Activated CD8-positive, alpha-beta memory T cell treated with anti-CD3 and anti-CD28 coated beads for 24 hours (primary cell): ENCODE measurements around the gene RYR3.

ENCODE experiments used
- DNase-seq: peaks from one replicate; pipeline ENCODE4 v3.0.0-alpha.2; 2020

Gene RYR3

DNA sequence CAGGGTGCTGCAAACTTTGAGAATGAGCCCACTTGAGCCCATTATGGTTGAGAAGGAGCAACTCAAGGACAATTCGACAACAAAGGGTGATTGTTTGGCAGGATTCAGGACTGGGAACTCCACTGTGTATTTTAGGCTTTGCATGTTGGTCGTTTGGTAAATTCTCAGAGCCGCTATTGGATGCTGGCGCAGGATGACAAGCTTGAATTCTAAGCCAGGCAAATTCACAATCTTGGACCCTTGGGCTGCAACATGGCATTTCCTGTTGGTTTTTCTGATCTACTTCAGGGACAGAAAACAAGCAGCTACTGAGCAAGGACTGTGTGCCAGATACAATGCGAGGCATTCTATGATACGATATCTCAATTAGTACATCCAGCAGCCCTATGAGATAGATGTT lies 82.8 kb downstream of the RYR3 start:
- no peak for DNase-seq

DNA sequence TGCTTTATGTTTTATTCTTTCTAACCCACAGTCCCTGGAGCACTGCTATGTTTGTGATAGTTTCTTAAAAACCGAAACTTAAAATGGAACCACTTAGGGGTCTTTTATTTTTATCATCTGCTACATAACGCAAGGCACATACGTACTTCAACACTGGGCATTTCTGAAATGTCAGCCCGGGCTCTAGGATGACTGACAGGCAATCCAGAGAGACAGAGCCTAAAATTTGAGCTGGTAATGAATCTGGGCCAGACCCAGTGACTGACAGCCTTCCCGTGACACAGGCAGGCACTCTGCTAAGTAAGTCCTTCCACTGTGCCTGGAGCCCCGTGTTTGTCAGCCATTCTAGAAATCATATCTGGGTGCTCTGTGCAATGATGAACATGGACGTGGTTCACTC lies 84.6 kb downstream of the RYR3 start:
- DNase-seq, result no peak

DNA sequence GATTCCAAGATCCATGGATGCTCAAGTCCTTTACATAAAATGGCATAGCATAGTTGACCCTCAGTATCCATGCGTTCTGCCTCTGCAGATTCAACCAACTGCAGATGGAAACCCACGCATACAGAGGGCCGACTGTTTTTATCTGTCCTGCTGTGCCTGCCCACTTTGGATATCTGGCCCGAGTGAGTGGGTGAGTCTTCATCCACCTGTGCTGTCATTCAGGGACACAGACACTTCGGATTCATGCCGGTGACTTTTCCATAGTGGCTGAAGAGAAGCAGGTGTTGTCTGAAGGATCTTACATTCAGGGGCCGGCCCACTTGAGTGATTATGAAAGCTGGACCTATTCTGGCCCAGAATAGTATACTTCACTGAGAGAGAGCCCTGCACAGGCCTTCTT lies 85.1 kb downstream of the RYR3 start:
- no peak for DNase-seq

DNA sequence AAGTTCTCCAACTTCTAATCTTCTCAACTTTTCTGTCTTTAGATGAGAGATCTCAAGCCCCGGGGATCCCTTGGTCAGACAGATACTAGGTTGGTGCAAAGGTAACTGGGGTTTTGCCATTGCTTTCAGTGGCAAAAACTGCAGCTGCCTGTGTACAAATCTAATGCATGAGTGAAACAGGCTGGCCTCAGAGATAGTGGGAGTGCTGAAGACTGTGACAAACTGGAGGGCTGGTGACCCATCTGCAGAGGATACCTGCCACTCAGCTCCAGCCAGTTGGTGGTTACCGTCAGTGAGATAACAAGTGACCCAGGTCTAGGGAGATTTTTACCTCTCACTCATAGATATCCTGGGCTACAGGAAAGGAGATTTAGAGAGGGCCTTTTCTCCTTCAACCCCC lies 85.7 kb downstream of the RYR3 start:
- no peak for DNase-seq

DNA sequence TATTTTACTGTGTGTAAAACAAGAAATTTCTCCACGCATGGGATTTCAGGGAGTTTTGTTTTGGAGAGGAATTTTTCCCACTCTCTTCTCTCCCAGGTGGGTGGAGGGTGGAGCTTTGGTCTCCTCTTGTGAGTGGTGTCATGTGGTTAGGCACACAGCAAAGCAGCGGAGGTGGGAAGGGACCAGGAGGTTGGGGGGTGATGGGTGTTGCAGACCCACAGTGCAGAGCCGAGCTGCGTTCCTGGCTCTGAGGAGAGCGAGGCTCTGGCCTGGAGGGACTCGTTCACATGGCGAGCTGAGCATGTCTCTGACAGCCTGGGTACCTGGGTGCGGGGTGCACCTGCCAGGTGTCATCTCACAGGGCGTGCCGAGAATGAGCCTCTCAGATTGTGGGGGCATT lies 87.8 kb downstream of the RYR3 start:
- no peak for DNase-seq

DNA sequence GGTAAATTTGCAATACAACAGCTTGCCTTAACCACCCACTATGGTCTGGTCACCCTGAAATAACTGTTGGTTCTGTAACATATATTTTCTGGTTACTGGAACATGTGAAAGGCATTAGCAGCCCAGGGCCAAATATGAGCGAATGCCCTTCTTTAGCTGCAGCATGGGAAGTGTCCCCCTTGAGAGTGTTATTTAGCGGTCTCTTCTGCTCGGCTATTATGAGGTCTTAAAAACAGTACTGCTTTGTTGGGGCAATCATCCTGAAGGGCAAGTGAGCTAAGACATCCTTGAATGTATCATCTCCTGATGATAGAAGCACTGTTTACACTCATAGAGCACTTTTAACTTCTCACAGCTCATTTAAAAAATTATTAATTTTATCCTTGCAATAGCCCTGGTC lies 90.2 kb downstream of the RYR3 start:
- DNase-seq, result no peak

DNA sequence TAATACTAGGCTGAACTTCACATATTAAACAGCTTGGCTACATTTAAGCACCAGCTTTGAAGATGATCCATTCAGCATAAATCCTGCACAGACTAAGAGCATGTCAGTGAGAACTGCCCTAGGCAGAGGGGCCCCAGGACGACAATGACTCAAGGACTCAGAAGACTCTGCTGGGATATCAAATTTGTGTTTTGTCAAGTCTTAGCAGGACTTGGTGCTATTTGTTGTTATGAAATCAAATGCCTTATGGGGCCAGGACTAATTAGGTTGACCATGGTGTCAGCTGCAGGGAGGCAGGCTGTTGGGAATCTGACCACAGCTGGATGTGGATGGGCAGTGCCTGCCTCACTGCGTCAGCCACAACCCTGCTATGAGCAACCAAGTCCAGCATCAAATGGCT lies 91.8 kb downstream of the RYR3 start:
- DNase-seq, result no peak

DNA sequence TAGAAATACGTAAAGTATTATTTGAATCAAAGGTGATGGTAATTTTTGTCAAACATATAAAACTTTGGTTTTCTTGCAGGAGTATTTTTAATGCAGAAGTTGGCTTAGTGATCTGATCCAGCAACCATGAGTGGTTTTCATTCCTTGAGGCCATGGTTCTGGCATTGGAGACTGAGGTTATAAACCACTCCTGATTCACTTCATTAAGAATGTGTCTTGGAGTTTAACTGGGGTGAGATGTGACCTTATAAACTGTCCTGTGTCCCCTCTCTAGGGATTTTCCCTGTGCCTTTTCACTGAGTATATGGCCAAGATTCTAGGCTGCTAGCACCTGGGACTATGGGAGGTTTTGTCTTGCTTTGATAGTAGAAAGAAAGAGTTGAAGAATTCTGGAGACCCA lies 94.3 kb downstream of the RYR3 start:
- no peak for DNase-seq

DNA sequence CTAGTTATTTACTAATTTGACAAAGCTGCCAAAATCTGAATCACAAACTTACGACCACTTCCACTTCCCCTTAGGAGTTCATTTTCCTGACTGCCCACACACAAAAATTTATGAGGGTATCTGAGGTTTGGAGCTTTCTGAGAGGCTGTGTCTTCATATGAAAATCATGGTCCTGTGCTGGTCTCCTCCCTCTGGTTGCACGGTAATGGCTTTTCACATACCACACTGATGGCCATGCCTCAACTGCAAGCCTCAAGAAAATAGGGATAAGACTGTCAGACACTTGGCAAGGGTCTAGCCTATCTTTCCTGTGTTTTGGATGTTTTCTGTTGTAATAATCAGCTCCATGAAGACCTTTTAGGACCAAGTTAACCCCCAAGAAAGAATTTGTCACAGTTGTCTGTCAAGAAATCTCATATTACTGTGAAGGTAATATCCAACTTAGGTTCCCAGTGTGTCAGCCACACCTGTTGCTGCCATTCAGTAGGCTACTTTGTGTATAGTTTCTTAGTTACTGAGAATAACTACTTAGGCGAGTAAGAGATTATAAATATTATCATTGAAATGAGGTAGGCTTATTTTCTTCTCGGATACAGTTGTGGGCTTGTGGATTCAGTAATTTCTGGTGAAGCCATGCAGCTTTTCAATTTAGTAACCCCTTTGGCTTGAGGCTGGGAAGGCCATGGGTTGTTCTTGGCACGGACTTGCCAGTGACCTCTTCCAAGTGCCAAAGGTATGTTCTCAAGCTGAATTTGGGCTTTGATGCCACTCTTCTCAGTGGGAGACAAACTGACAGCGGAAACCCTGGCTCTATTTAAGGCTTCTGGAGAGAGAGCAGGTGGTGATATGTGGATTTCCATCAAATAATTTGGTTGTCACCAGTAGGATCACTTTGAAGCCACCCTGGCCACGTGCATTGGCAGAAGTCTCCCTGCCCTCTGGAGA lies 101.1 kb downstream of the RYR3 start:
- no peak for DNase-seq

DNA sequence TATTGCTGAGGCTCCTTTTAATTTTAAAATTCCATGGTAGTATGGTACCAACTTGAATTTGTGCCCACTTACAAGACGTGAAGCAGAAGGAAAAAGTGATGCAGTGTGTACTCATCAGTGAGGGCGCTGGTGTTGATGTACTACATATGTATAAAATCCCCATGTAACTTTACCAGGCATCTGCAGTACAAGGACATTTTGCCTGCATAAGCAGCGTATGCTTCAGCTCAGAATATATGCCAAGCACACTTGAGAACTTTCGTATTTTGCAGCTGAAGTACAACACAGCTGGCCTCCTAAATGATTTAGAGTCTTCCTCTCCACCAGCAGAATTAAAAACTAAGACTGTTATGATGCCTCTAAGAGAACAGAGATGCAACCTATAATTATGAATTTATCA lies 108.9 kb downstream of the RYR3 start:
- no peak for DNase-seq

DNA sequence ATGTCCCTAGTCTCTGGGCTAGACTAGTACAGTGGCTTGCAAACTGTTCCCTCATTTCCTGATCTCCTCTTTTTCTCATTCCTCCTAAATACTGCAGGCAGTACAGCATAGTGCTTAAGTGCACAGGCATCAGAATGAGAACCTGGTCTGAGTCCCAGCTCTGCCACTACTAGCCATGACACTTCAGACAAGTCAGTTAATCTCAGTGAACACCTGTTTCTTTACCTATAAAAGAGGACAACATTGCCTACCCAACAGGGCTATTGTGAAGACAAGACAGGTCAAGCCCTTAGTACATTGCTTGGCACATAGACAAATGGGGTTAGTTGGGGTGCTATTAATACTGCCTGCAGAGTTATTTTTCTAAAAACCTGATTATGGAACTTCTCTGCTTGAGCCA lies 113.3 kb downstream of the RYR3 start:
- no peak for DNase-seq

DNA sequence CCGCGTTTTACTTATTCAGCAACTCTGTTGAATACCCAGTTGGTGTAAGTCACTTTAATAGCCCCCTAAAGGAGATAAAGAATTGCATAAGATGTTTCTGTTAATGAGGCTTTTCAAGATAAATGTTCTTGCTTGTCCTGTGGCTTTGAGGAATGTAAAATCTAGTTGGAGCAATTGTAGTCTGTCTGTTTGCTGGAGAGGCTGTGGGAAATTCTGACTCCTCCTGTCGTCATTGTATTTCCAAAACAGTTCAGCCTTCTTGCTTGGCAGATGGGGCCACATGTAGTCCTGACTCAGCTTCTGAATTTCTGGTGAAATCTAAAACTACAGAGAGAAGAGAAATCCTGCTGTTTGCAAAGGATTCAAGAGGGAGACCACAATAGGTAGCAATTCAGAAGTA lies 114.4 kb downstream of the RYR3 start:
- no peak for DNase-seq

DNA sequence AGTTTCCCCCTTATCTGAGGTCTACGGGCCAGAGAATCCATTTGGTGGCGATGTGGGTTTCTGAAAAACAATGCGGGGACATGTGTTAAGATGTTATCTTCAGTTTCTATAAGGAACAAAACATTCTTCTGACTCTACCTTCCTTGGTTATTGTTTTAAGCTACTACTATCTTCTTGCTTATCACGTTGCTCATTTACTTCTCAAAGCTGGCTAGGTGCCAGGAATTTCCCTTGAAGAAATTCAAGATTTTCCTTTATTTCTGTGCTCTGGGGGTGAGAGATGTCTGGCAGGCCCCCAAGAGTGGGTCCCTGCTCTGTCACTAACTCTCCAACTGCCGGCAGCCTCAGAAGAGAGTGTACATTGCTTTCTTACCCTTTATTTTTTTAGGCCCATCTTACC lies 119.8 kb downstream of the RYR3 start:
- DNase-seq, result no peak

DNA sequence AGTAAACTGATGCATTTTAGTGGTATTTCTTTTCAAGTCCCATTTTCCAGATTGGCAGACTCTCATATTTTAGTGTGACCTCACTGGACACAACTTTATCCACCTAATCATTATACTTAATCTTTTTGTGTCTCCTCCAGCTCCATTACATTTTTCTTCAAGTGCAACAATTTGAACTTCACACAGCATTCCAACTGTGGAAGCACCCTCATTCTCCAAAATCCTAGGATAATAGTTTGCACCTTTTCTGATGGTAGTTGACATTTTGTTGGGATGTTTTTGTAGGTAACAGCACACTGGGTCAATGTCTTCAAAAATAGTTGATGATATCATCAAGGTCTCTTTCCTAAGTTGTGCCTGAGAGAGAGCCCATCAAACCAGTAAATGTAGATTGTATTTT lies 123.1 kb downstream of the RYR3 start:
- no peak for DNase-seq

DNA sequence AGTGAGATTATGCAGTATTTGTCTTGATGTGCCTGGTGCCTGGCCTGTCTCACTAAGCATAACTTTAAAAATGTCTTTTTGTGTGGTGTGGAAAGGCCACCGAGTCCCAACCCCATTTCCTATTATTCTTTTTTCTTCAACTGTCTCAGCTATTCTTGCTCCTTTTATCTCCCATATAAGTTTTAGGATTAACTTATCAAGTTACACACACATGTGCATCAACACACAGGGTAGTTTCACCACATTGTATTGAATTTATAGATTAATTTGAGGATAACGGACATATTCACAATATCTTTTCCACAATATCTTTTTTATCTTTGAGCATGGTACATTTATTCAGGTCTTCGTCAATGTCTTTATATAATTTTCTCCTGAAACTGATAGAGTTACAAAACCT lies 127.6 kb downstream of the RYR3 start:
- DNase-seq, result no peak

DNA sequence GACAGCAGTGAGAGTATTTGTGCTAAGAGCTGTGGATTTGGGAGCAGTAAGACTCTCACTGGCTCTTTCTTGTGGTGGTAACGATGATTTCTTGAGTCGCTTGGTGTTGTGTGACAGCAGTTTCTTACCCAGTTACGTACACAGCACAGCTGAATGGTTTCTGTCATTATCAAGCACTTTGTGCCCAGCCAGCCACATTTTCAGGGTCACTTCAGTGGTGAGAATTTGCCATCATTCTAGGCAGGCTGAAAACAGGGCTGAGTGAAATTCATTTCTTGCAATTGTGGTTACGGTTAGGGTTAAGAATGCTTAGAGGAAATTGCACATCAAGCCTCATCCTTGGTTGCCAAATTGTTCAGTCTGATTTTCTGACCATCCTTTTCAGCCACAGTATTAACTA lies 130.1 kb downstream of the RYR3 start:
- DNase-seq, result no peak

DNA sequence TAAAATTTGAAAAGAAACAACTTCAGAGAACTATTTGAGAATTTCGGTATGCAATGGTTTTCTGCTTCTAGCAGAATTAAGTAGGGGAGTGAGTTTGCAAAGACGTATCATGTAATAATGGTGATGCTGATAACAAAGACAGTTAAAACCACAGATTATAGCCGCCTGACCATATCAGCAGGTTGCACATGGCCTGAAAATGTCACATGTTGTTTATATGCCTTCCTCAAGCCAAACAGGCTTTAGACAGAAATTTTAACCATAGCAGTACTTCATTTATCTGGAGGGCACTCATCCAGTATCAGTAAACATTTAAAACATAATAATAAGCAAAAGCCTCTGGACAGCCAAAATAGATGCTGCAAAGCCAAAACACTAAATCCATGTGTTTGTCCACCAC lies 131.7 kb downstream of the RYR3 start:
- DNase-seq, result no peak

DNA sequence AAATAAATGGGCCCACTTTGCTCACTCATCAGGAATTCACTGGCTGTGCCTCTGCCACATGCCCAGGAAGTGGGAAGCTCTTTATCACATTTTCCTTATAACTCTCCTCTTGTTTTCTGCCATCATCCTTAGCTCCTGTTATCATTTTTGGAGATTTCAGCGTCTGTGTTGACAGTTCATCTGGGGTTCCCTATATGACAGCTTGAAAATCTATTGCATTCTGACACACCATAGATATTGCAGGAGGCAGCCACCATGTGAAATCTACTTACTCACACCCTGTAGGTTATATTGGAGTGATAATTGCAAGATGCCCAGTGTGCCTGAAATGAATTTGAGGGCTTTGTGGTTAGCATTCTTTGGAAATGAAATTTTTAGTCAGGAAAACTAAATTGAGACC lies 132.9 kb downstream of the RYR3 start:
- DNase-seq, result no peak

DNA sequence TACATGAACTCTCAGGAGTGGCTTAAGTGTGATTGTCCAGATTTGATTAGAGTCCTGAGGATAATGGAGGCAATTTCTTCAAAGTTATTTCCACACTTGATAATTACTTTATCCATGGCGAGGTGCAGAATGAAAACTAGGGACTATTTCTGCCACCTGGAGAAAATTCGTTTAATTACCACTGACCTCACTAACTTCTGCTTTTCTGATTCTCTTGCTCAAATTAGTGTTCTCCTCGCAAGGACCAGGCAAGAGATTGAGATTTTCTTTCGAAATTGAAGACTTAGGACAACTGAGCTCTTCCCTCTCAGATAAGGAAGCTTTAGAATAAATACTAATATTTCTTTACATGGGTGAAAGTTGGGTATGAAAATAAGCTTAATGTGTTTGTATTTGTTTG lies 135.2 kb downstream of the RYR3 start:
- no peak for DNase-seq

DNA sequence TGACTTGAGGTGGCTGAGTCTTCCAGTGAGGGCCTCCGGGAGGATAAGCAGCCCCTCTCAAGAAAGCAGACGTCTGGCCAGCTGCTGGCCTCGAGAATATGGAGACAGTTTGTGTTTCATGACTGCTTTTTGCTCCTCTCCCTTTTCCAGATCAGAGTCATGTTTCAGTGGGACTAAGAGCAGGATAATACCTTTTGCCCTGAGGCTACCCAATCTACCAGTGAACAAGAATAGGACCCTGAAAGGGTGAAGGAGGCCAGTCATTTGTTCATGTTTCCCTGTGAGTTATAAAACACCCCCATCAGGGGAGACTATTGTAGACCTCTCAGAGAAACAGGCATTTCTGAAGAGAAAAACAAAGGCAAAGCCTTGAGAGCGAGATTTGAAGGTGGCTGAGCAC lies 137.4 kb downstream of the RYR3 start:
- DNase-seq, result no peak

DNA sequence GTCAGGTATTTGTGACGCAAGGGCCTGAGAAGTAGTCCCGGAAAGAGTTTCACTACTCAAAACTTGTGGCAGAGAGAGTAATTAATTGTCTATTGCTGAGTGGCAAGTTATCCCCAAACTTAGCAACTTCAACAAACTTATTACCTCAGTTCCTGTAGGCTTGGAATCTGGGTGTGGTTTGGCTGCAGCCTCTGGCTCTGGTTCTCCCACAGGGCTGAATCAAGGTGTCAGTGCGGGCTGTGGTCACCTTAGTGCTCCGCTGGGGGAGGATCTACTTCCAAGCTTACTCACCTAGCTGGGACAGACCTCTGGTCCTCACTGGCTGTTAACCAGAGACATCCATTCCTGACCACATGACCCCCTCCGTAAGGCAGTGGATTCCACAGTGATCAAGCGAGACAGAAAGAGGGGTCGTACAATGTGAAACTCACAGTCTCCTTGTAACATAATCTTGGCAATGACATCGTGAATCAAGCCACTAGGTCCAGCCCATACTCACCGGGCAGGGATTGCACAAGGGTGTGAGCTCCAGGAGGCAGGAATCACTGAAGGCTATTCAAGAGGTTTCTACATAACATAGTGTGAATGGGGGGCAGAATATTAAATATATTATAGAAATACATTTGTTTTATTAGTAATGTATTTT lies 138.3 kb downstream of the RYR3 start:
- DNase-seq, result no peak

DNA sequence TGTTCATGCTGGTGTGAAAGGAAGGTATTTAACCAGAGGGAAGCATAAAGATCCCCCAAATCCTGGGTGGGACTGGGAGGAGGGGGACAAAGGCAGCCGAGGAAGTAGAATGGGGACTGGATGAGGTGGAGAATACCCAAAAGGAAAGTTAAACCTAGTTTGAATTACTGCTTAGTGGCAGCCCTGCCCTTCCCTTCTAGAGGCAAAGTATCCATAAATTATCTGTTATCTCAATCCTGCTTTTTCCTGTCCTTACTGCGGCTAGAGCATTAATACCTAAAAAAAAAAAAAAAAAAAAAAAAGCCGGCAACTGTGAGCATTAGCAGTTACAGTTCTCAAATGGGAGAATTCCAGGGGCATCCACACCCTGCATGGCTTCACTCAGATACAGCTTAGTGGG lies 139.0 kb downstream of the RYR3 start:
- no peak for DNase-seq

DNA sequence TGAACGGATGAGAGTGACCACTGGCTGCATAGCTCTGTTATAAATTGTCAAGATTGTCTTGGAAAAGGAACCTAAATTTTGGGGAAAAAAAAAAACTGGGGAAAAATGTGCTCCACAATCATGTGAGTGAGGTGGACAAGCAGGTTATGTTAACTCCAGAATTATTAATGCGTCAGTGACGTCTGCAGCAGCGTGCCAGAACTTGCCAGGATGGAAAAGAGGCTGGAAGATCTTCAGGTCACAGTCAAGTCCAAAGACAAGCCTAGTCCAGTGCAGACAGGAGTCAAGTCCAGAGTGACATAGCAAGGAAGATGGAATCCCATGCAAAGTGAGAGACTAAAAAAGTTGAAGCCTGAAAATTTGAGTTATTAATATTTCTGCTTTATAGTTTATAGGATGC lies 140.6 kb downstream of the RYR3 start:
- DNase-seq, result no peak

DNA sequence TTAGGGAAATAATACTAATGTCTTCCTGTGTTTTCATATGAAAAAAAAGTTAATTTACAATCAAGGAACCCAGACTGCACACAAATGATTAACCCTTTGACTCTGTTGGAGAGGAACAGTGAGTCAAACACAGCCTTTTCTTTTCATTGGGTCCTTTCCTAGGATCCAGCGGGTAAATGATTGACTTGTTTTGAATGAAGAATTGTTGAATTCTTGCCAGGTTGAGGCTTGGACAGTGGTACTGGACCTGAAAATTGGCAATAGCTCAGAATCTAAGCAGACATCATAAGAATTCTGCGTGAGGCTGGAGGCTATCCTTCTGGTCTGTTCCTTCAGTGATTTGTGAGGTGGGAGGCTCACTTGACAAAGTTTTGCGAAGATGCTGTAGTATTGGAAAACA lies 143.0 kb downstream of the RYR3 start:
- DNase-seq, result no peak

DNA sequence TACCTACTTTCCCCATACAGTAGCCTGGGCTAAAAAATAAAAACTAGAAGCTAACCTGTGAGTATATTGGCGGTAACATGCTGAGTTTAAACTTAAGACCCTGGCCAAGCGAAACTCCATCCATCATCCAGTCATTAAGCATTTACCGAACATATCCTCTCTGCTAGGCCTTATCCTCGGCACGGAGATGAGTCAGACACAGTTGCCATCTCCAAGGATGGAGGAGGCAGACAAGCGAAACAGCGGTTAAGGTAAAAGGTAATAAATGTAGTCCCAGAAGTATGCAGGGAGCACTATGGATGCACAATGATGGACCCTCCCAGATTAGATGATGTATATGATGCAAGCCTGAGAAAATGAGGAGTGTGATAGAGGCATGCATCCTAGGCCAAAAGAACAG lies 143.6 kb downstream of the RYR3 start:
- DNase-seq, result no peak
